Raji (cell line): ENCODE measurements around the gene TMF1.
A peak's percentile ranks its signal among the peaks of the same experiment; 100 is the strongest.

Experiments
- POLR2A ChIP-seq: IDR thresholded peaks from 2 replicates; pipeline ENCODE4 v1.6.1; 2011; ENCODE audit warnings: low read depth, low read length, control low read depth; ENCODE audit not compliant: insufficient read depth

The TMF1 gene

GRCh38 chr3:69084326-69085167 lies 32.4 kb upstream of the TMF1 start, which contains the start of gene ARL6IP5:
Gene ARL6IP5, plus strand, starts transcription at chr3:69084937. Its CDS starts 111 bp downstream, at chr3:69085048.
- peak; percentile 25; the same call in 1 of the 2 replicates for TF ChIP-seq POLR2A

- TF ChIP-seq POLR2A = 0 out of 2 replicates have a peak, but pooled peaks have one; percentile 25
Observed at GRCh38 chr3:69082805-69083204, 30.7 kb upstream of the TMF1 start.

GRCh38 chr3:69082361-69082760 lies 30.2 kb upstream of the TMF1 start:
- no peak for TF ChIP-seq POLR2A

- no peak for TF ChIP-seq POLR2A
Observed at GRCh38 chr3:69081583-69082262, 29.6 kb upstream of the TMF1 start.

GRCh38 chr3:69080233-69080920 lies 28.2 kb upstream of the TMF1 start, which contains the start of gene UBA3:
Gene UBA3, minus strand, starts transcription at chr3:69080365. Its CDS starts 12 bp downstream, at chr3:69080353.
- peak; percentile 82 for TF ChIP-seq POLR2A

GRCh38 chr3:69079269-69080159 lies 27.4 kb upstream of the TMF1 start:
- 0 out of 2 replicates have a peak, but pooled peaks have one; percentile 26 for TF ChIP-seq POLR2A

GRCh38 chr3:69072928-69073327 lies 20.8 kb upstream of the TMF1 start:
- TF ChIP-seq POLR2A = no peak

- no peak for TF ChIP-seq POLR2A
Observed at GRCh38 chr3:69066121-69066520, 14.0 kb upstream of the TMF1 start.

- no peak for TF ChIP-seq POLR2A
Observed at GRCh38 chr3:69065318-69065964, 13.3 kb upstream of the TMF1 start.

GRCh38 chr3:69063636-69064035 lies 11.5 kb upstream of the TMF1 start:
- TF ChIP-seq POLR2A = no peak

- no peak for TF ChIP-seq POLR2A
Observed at GRCh38 chr3:69059688-69060087, 7.6 kb upstream of the TMF1 start.

- no peak for TF ChIP-seq POLR2A
Observed at GRCh38 chr3:69058947-69059224, 6.8 kb upstream of the TMF1 start.

GRCh38 chr3:69058180-69058946 lies 6.2 kb upstream of the TMF1 start:
- no peak for TF ChIP-seq POLR2A
